Caco-2 (cell line): ENCODE measurements around the gene C20orf202. TPM values are rescaled to one million over a fixed set of nuclear protein-coding genes. Genes with fewer than 3 reads are reported as not detected.

Experiments
- BruUV-seq: library from RNA; stranded (reverse); fragments of 400-500 nt; replicated peaks from 2 replicates; lab custom pipeline; 2021; lab: Mats Ljungman, UMichigan
- CTCF ChIA-PET: fragments of 300-600 bp; sonication (Branson Sonifier 250); formaldehyde crosslinking; loops from one replicate; lab custom pipeline; 2022; ENCODE audit warnings: antibody characterized with exemption; lab: Charles Lee
- POLR2A ChIA-PET: fragments of 300-600 bp; sonication (Branson Sonifier 250); formaldehyde crosslinking; loops from one replicate; lab custom pipeline; 2022; ENCODE audit warnings: antibody characterized with exemption; lab: Charles Lee
- DNase-seq, 2 experiments: peaks; one replicate each; pipeline versions ENCODE4 v3.0.0 to v3.0.0-alpha.2; 2020 to 2022
- H3K27me3 ChIP-seq: replicated peaks from 2 replicates; pipeline ENCODE4 v1.6.0; 2011; ENCODE audit warnings: low read length; ENCODE audit not compliant: control insufficient read depth, insufficient read depth
- H3K36me3 ChIP-seq: 2 replicates; pipeline ENCODE4 v1.5.1; 2011; ENCODE audit warnings: low read length; ENCODE audit not compliant: control insufficient read depth, insufficient read depth
- H3K4me1 ChIP-seq: fragments of 250-450 bp; sonication (Bioruptor Pico); 2 replicates; pipeline ENCODE4 v1.5.1; 2020; ENCODE audit warnings: mild to moderate bottlenecking
- H3K4me3 ChIP-seq: 2 replicates; pipeline ENCODE4 v1.5.1; 2011; ENCODE audit warnings: low read depth, mild to moderate bottlenecking, control low read depth, low read length
- H3K9me3 ChIP-seq: fragments of 250-450 bp; sonication (Bioruptor Pico); 2 replicates; pipeline ENCODE4 v1.5.1; 2020; ENCODE audit warnings: mild to moderate bottlenecking, moderate library complexity
- H3K27ac Mint-ChIP-seq: one replicate; pipeline ENCODE4 v1.8.0; 2022; ENCODE audit warnings: mixed read lengths; ENCODE audit not compliant: unreplicated experiment
- H3K27me3 Mint-ChIP-seq: one replicate; pipeline ENCODE4 v1.8.0; 2022; ENCODE audit warnings: mixed read lengths; ENCODE audit not compliant: insufficient read depth, unreplicated experiment
- H3K36me3 Mint-ChIP-seq: one replicate; pipeline ENCODE4 v1.8.0; 2022; ENCODE audit warnings: mild to moderate bottlenecking, mixed read lengths; ENCODE audit not compliant: insufficient read depth, unreplicated experiment
- H3K4me1 Mint-ChIP-seq: one replicate; pipeline ENCODE4 v1.8.0; 2022; ENCODE audit warnings: low read depth, mixed read lengths; ENCODE audit not compliant: unreplicated experiment
- H3K4me3 Mint-ChIP-seq: one replicate; pipeline ENCODE4 v1.8.0; 2022; ENCODE audit warnings: mild to moderate bottlenecking, moderate library complexity, mixed read lengths; ENCODE audit not compliant: unreplicated experiment
- H3K9me3 Mint-ChIP-seq: one replicate; pipeline ENCODE4 v1.8.0; 2022; ENCODE audit warnings: mixed read lengths; ENCODE audit not compliant: unreplicated experiment
- intact Hi-C: fragments of 100-400 bp; cut with micrococcal nuclease; formaldehyde crosslinking; loops from one replicate; pipeline ENCODE4 v1.10.0; 2022; ENCODE audit not compliant: unreplicated experiment
- total RNA-seq: library from RNA; stranded (reverse); gene quantifications from 2 replicates; pipeline ENCODE4 v1.2.3, GENCODE V29; 2022
- TF ChIP-seq, protein P1 (sequence below), 2 experiments: fragments of 200-600 bp in 1 of 2; IDR thresholded peaks; 1 replicate in 1 of 2; 2 replicates in 1 of 2; pipeline versions ENCODE4 v1.5.1 to v1.8.0; 2011 to 2022; ENCODE audit warnings: antibody characterized with exemption in 1 of 2, control low read depth in 1 of 2, inconsistent platforms in 1 of 2, low read depth in 1 of 2, low read length in 1 of 2, mild to moderate bottlenecking in 1 of 2, moderate library complexity in 1 of 2; ENCODE audit not compliant: insufficient read depth in 1 of 2, severe bottlenecking in 1 of 2, unreplicated experiment in 1 of 2

C20orf202 gene
- total RNA-seq, 1 experiment from 2014 or later, result not detected

GRCh38 chr20:1163105-1163504 lies 40.1 kb upstream of the C20orf202 start:
- DNase-seq, result no peak
- Histone ChIP-seq H3K27me3 (no peaks in the 10 kb centered on the region), H3K4me1 (no peaks in the 10 kb centered on the region), H3K4me3 (no peak overlapping the region), H3K9me3 (no peaks in the 10 kb centered on the region), H3K36me3 (peaks cover 1% of the 10 kb centered on the region)
- no peaks in the 10 kb centered on the region for H3K4me1 Mint-ChIP-seq
- no peak overlapping the region for H3K4me3 Mint-ChIP-seq
- H3K27me3 Mint-ChIP-seq, result no peaks in the 10 kb centered on the region
- TF ChIP-seq, protein P1, sequence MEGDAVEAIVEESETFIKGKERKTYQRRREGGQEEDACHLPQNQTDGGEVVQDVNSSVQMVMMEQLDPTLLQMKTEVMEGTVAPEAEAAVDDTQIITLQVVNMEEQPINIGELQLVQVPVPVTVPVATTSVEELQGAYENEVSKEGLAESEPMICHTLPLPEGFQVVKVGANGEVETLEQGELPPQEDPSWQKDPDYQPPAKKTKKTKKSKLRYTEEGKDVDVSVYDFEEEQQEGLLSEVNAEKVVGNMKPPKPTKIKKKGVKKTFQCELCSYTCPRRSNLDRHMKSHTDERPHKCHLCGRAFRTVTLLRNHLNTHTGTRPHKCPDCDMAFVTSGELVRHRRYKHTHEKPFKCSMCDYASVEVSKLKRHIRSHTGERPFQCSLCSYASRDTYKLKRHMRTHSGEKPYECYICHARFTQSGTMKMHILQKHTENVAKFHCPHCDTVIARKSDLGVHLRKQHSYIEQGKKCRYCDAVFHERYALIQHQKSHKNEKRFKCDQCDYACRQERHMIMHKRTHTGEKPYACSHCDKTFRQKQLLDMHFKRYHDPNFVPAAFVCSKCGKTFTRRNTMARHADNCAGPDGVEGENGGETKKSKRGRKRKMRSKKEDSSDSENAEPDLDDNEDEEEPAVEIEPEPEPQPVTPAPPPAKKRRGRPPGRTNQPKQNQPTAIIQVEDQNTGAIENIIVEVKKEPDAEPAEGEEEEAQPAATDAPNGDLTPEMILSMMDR (IDR thresholded peaks at IDR 0.05; ENCODE audit: insufficient read depth in 1 of 2, low read depth in 1 of 2, low read length in 1 of 2, severe bottlenecking in 1 of 2, unreplicated experiment in 1 of 2), result no peak
- no peaks in the 10 kb centered on the region for H3K9me3 Mint-ChIP-seq
- ChIA-PET POLR2A (no interaction called here), CTCF (no interaction called here)
- BruUV-seq, result no TSS peak
- H3K36me3 Mint-ChIP-seq, result peaks cover 66% of the 10 kb centered on the region
- H3K27ac Mint-ChIP-seq, result no peak overlapping the region
- intact Hi-C loops, result no loop called here

DNA sequence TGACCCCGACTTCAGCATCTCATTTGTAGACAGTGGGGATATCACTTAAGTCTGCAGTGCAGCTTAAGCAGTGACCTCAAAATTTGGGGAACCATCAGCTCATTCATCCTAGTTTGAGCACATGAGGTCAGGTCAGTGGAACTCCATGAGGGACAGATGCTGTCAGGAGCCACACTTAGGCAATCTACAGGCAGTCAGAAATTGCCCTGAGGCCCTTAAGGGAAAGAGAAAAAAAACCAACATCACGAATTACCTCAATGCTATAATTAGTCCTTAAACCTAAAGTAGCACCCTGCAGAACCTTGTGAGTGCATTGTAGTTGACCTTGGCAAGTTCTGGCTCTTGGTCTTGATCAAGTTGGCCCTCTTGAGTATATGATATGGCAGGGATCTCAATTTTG lies 39.6 kb upstream of the C20orf202 start:
- DNase-seq, result no peak
- no peaks in the 10 kb centered on the region for H3K9me3 ChIP-seq
- ChIA-PET POLR2A (no interaction called here), CTCF (no interaction called here)
- no peaks in the 10 kb centered on the region for H3K27me3 Mint-ChIP-seq
- intact Hi-C loops, result no loop called here
- TF ChIP-seq, protein P1 (IDR thresholded peaks at IDR 0.05; ENCODE audit: insufficient read depth in 1 of 2, low read depth in 1 of 2, low read length in 1 of 2, severe bottlenecking in 1 of 2, unreplicated experiment in 1 of 2), result no peak
- H3K27me3 ChIP-seq, result no peaks in the 10 kb centered on the region
- H3K4me1 Mint-ChIP-seq, result no peaks in the 10 kb centered on the region
- no peak overlapping the region for H3K27ac Mint-ChIP-seq
- no peak overlapping the region for H3K4me3 Mint-ChIP-seq
- BruUV-seq, result no TSS peak
- H3K4me1 ChIP-seq, result no peaks in the 10 kb centered on the region
- no peak overlapping the region for H3K4me3 ChIP-seq
- H3K36me3 Mint-ChIP-seq, result peaks cover 66% of the 10 kb centered on the region
- H3K36me3 ChIP-seq, result peaks cover 1% of the 10 kb centered on the region
- H3K9me3 Mint-ChIP-seq, result no peaks in the 10 kb centered on the region

- H3K36me3 ChIP-seq, result peaks cover 4% of the 10 kb centered on the region
- H3K27ac Mint-ChIP-seq, result no peak overlapping the region
These were observed 38.4 kb upstream of the C20orf202 start for GRCh38 chr20:1164871-1165270.

More at GRCh38 chr20:1164871-1165270, 38.4 kb upstream of the C20orf202 start:
- no peaks in the 10 kb centered on the region for H3K9me3 Mint-ChIP-seq
- Histone ChIP-seq H3K4me3 (no peak overlapping the region), H3K9me3 (no peaks in the 10 kb centered on the region), H3K27me3 (no peaks in the 10 kb centered on the region), H3K4me1 (no peaks in the 10 kb centered on the region)
- no peaks in the 10 kb centered on the region for H3K27me3 Mint-ChIP-seq
- intact Hi-C loops, result no loop called here
- no peaks in the 10 kb centered on the region for H3K4me1 Mint-ChIP-seq
- ChIA-PET CTCF (interaction anchor here (0.7 kb wide), 1 partner anchor 48 kb away, joined by 3 read pairs; no protein-coding TSS in a partner anchor), POLR2A (no interaction called here)
- DNase-seq, result no peak
- TF ChIP-seq, protein P1 (IDR thresholded peaks at IDR 0.05; ENCODE audit: insufficient read depth in 1 of 2, low read depth in 1 of 2, low read length in 1 of 2, severe bottlenecking in 1 of 2, unreplicated experiment in 1 of 2), result no peak
- H3K4me3 Mint-ChIP-seq, result no peak overlapping the region
- TSS peak; percentile 67 for BruUV-seq
- peaks cover 67% of the 10 kb centered on the region for H3K36me3 Mint-ChIP-seq
